Esophagus (tissue), 2 donors: ENCODE data around the gene ITPR3. TPM values are rescaled to one million over a fixed set of nuclear protein-coding genes. Genes with fewer than 3 reads are reported as not detected.

Source experiments
- H3K27ac ChIP-seq, 2 donors: one replicate each; pipeline ENCODE4 v1.5.1; 2013; ENCODE audit warnings: low read depth in 2 of 2, mild to moderate bottlenecking in 2 of 2, inconsistent platforms in 1 of 2, low read length in 1 of 2, moderate library complexity in 1 of 2
- H3K27me3 ChIP-seq, 2 donors: one replicate each; pipeline ENCODE4 v1.6.1; 2013; ENCODE audit warnings: low read length in 2 of 2, control low read depth in 1 of 2, mild to moderate bottlenecking in 1 of 2; ENCODE audit not compliant: insufficient read depth in 2 of 2, control insufficient read depth in 1 of 2
- H3K36me3 ChIP-seq, 2 donors: one replicate each; pipeline ENCODE4 v1.6.1; 2013; ENCODE audit warnings: low read length in 1 of 2; ENCODE audit not compliant: control insufficient read depth in 2 of 2, insufficient read depth in 2 of 2
- H3K4me1 ChIP-seq, 2 donors: one replicate each; pipeline ENCODE4 v1.6.1; 2013; ENCODE audit warnings: low read length in 1 of 2; ENCODE audit not compliant: control insufficient read depth in 2 of 2, insufficient read depth in 2 of 2
- H3K4me3 ChIP-seq, 2 donors: one replicate each; pipeline ENCODE4 v1.5.1; 2013; ENCODE audit warnings: low read length in 2 of 2, mild to moderate bottlenecking in 2 of 2, low read depth in 1 of 2, moderate library complexity in 1 of 2
- H3K9me3 ChIP-seq, 2 donors: one replicate each; pipeline ENCODE4 v1.6.1; 2013; ENCODE audit warnings: mild to moderate bottlenecking in 2 of 2, low read depth in 1 of 2, low read length in 1 of 2, moderate library complexity in 1 of 2; ENCODE audit not compliant: control insufficient read depth in 2 of 2, insufficient read depth in 1 of 2
- whole genome bisulfite sequencing, 2 donors: extraction: QIAGEN DNeasy Blood & Tissue Kit; methylation state at CpG; one replicate each; pipeline ENCODE4 v1.1.7; 2013; 5-methylcytosine and 5-hydroxymethylcytosine counted together
- polyA plus RNA-seq, 2 donors: library from polyadenylated mRNA; stranded (reverse); fragments of 200-250 nt; gene quantifications; one replicate each; pipeline ENCODE4 v1.2.3, GENCODE V29; 2013
- donor health status: healthy with polysubstance abuse.
- donor health status: Bipolar disorder and iron deficiency.

Gene ITPR3
- polyA plus RNA-seq, 2 donors, result 11.9 to 15.0 TPM

DNA sequence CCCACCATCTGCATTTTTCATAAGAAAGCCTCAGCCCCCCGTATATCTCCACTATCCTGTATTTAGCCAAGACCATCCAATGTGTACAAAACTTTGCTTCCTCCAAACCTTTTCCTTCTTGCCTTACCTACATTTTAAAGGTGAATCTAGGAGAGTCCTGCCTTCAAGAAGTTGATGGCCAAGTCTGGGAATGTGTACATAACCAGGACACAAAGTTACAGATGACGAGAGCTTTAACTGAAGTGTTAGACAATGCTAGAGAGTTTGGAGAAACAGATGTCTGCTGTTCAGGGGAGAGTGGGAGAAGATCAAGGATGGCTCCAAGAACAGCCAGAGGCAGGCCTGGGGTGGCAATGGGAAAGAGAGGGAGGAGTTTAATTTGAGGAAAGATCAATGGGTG is 92.7 kb downstream of the ITPR3 start:
- Histone ChIP-seq H3K27me3 (no peaks in the 10 kb centered on the region), H3K36me3 (peaks cover 0 to 3% of the 10 kb centered on the region in 2 donors), H3K27ac (no peak overlapping the region), H3K4me1 (peaks cover 4 to 8% of the 10 kb centered on the region in 2 donors), H3K4me3 (no peak overlapping the region), H3K9me3 (no peaks in the 10 kb centered on the region)
- 65 to 90% methylated on average over 2 of the region's 2 CpGs for WGBS, 2 donors

DNA sequence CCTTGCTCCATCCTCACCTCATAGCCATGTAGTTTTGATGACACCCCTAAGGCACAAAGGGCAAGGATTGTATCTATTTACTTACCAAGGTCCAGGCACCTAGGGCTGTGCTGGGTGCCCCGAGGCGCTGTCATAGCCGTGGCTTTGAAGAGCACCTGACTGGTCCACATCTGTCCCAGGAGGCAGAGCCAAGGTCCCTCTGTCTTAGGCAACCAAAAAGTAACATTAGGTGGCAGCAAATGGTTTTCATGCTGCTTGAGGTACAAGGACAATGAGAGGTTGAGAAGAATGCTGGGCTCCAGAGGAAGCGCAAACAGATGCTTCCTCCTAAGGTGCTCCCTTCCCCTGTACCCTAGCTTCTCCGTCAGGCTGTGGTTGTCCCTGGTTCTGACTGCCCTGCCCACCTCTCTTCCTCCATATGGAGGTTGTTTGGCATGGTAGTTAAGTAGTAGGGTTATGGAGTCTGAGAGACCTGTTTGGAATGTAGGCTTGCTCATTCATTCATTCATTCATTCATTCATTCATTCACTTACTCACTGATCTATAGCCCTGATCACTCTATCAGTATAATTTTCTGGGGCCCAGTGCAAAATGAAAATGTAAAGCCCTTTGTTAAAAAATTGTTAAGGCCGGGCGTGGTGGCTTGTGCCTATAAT is 93.4 kb downstream of the ITPR3 start:
- Histone ChIP-seq H3K4me1 (peaks cover 7 to 8% of the 10 kb centered on the region in 2 donors), H3K9me3 (no peaks in the 10 kb centered on the region), H3K36me3 (no peaks in the 10 kb centered on the region), H3K27ac (no peak overlapping the region), H3K27me3 (no peaks in the 10 kb centered on the region), H3K4me3 (no peak overlapping the region)
- WGBS, 2 donors, result 74 to 91% methylated on average over 7 of the region's 7 CpGs

DNA sequence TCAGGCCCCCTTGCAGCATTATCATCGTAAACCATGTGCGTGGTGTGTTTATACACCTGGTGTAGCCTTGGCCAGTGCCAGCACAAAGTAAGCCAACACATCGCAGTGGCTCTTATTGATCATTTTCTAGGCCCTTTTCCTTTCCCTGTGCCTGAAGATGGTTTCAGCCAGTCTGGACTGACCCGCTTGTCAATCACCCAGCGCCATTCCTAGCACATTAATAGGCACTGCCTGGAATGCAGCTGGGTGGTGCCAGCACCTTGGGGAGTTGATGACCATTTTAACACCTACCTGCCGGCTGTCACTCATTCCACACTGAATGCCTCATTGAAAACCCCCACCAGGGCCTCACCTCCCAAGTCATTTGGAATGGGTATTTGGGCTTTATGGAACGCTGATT is 95.3 kb downstream of the ITPR3 start:
- Histone ChIP-seq H3K4me1 (peaks cover 4 to 5% of the 10 kb centered on the region in 2 donors), H3K4me3 (no peak overlapping the region), H3K36me3 (no peaks in the 10 kb centered on the region), H3K9me3 (no peaks in the 10 kb centered on the region), H3K27me3 (no peaks in the 10 kb centered on the region), H3K27ac (peak overlapping the region; percentile 43 to 75)
- WGBS, 2 donors, result 55% methylated on average over 7 of the region's 7 CpGs

DNA sequence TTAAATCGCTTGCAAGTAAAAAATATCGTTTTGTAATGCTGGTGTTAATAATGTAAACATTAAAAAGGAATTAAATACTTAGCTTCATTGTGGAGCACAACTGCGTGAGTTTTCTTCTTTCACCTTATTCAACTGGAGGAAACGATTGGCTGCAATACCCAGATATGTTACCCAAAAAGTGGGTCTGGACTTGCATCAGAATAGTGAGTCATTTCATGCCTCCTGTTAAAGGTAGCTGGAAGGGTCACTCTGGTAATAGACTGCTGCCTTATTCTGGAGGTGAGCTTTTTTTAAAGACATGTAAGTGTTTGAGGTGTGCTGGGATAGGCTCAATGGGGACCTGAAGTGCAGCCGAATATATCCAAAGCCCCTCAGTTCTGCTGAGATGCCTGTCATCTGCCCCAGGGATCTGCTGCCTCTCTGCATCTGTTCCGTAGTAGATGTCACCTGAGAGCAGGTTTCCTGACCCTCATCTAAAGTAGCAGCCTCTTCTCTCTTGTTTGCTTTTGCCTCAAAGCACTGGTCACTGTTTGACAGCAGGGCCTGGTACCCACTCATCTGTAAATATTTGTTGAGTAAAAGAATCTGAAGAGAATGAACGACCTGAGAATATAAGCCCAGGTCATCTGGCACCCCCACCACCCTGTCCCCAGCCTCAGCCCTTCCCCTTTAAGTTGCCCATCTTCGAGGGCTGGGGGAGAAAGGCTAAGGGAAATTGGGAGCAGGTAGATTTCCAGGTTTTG is 95.9 kb downstream of the ITPR3 start:
- Histone ChIP-seq H3K36me3 (no peaks in the 10 kb centered on the region), H3K27me3 (no peaks in the 10 kb centered on the region), H3K4me3 (no peak overlapping the region), H3K27ac (peak overlapping the region; percentile 43 to 57), H3K9me3 (no peaks in the 10 kb centered on the region), H3K4me1 (peaks cover 4 to 5% of the 10 kb centered on the region in 2 donors)
- 47 to 61% methylated on average over 8 of the region's 8 CpGs for WGBS, 2 donors

DNA sequence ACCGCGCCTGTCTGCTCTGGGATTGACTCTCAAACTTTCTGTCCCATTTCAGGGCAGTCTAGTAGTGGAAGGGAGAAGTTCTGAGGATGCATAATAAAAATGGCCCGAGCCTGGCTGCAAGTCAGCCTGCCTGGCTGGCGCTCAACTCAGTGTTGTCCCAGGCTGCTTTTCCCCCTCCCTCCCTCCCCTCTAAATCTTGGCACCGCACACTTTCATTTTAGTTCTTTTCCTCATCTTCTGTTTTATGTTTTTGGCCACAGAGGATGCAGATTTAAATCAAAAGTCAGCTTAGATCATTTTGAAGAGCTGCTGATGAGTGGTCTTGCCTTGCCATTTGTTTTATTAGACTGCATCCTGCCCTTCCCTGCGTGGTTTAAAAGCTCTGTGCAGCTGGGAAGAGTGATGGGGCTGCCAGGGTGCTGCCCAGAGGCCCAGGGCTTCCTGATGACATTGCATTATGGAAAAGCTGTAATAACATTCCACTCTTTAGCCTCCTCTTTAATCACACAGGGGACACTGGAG is 96.9 kb downstream of the ITPR3 start:
- H3K27ac ChIP-seq, result peak overlapping the region in 1 of 2 donors; percentile 62
- H3K4me3 ChIP-seq, result no peak overlapping the region
- no peaks in the 10 kb centered on the region for H3K27me3 ChIP-seq
- H3K9me3 ChIP-seq, result no peaks in the 10 kb centered on the region
- WGBS, 2 donors, result 35 to 46% methylated on average over 6 of the region's 6 CpGs
- H3K36me3 ChIP-seq, result no peaks in the 10 kb centered on the region
- peaks cover 4 to 5% of the 10 kb centered on the region in 2 donors for H3K4me1 ChIP-seq

DNA sequence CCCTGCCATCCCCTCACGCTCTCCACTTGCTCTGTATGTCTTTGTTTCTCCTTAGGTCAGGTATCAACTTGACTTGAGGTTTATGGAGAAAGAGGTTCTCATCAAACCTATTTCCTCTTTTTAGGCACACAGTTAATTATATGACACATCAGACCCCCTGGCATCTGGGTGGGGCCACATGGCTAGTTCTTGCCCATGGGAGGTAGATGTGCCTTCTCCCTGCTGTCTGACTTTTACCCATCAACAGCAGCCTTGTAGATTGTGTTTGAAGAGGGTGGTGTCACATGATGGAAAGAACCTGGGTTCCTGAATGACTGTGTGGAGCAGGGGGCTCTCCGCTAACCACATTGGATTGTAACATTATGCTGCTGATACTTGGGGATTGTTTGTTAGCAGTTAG is 97.6 kb downstream of the ITPR3 start:
- Histone ChIP-seq H3K27ac (peak overlapping the region in 1 of 2 donors; percentile 62), H3K27me3 (no peaks in the 10 kb centered on the region), H3K4me3 (no peak overlapping the region), H3K4me1 (peaks cover 4 to 5% of the 10 kb centered on the region in 2 donors), H3K9me3 (no peaks in the 10 kb centered on the region), H3K36me3 (no peaks in the 10 kb centered on the region)
- WGBS, 2 donors, result 84 to 86% methylated on average over 2 of the region's 2 CpGs

DNA sequence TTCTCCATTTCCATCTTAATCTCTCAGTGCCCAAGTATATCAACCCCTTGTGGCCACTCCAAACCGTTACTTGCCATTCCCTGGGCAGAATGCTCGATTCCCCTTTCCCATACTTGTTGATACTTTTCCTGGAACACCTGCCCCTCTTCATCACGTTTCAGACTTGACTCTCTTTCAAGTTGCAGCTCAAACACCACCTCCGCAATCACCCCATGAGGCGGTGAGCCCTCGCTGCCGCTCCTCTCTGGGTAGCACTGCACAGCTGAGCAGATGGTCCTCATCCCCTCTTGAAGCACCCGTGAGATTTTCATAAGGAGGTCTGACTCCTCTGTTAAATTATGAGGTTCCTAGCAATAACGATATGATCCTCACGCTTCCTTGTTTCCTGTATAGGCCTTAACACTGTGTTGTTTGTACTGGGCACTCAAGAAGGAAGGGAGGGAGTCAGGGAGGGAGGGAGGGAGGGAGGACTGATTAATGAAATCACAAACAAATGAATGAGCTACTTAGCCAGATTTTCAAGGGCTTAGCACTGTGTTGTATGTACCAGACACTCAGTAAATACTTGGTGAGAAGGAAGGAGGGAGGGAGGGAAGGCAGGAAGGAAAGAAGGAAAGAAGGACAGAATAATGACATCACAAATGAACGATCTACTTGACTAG is 98.3 kb downstream of the ITPR3 start:
- no peaks in the 10 kb centered on the region for H3K27me3 ChIP-seq
- 74 to 76% methylated on average over 11 of the region's 11 CpGs for WGBS, 2 donors
- no peak overlapping the region for H3K4me3 ChIP-seq
- peaks cover 4 to 5% of the 10 kb centered on the region in 2 donors for H3K4me1 ChIP-seq
- H3K36me3 ChIP-seq, result no peaks in the 10 kb centered on the region
- peak overlapping the region; percentile 60 to 85 for H3K27ac ChIP-seq
- no peaks in the 10 kb centered on the region for H3K9me3 ChIP-seq

DNA sequence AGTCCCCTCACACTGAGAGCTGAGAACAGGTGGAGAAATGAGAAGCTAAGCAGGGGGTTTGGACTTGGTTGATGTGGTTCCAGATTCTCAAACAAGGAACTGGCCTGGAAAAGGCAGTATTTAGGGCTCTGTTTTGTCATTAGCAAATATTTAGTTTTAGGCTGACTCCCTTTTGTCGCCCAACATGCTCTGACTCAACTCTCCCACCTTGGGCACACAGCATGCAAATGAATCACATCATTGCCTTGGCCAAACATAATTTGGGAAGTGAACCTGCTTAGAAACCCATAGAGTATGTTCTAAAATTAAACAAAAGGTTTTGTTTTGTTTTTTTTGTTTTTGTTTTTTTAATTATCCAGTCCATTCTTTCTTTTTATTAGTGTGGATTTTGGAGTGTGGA is 99.9 kb downstream of the ITPR3 start:
- Histone ChIP-seq H3K27me3 (no peaks in the 10 kb centered on the region), H3K4me1 (peaks cover 4 to 5% of the 10 kb centered on the region in 2 donors), H3K4me3 (no peak overlapping the region), H3K27ac (peak overlapping the region; percentile 34 to 68), H3K36me3 (no peaks in the 10 kb centered on the region), H3K9me3 (no peaks in the 10 kb centered on the region)
- 44 to 59% methylated on average over 1 of the region's 1 CpG for WGBS, 2 donors

DNA sequence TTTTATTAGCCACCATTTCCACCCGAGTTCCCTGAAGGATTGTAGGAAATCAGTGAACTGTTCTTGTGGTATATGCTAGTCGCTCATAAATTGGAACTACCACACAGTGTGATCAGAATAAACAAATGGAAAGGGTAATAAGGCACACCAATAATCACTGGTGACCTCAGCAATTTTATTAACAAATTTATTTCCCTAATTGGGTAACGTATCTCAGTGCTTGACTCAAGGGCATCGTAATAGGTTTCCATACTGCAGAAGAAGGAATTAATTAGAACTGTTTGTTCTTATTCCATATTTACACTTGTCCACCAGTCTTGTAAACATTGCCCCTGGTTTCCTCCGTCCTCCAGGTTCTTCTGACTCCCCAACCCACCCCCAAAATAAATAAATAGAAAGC is 100.4 kb downstream of the ITPR3 start:
- 47 to 71% methylated on average over 5 of the region's 5 CpGs for WGBS, 2 donors
- Histone ChIP-seq H3K36me3 (no peaks in the 10 kb centered on the region), H3K4me3 (no peak overlapping the region), H3K4me1 (peaks cover 4 to 5% of the 10 kb centered on the region in 2 donors), H3K9me3 (no peaks in the 10 kb centered on the region), H3K27ac (no peak overlapping the region), H3K27me3 (no peaks in the 10 kb centered on the region)
